OCI-LY1 (cell line): ENCODE results near the gene RAD9B.

ENCODE experiments used
- H2AFZ ChIP-seq: fragments of 200-600 bp; sonication (generic), shearing (Covaris generic); 2 replicates; pipeline ENCODE4 v1.6.0; 2014; ENCODE audit warnings: antibody characterized with exemption, mild to moderate bottlenecking, low read length
- H3F3A ChIP-seq: fragments of 200-600 bp; sonication (generic), shearing (Covaris generic); 2 replicates; pipeline ENCODE4 v1.6.0; 2014; ENCODE audit warnings: mild to moderate bottlenecking, antibody characterized with exemption, low read length, moderate library complexity; ENCODE audit not compliant: insufficient read depth
- H3K27ac ChIP-seq: fragments of 200-600 bp; sonication (generic); 2 replicates; pipeline ENCODE4 v1.5.1; 2014; ENCODE audit warnings: low read length, mixed run types, mild to moderate bottlenecking, low read depth; ENCODE audit not compliant: poor library complexity, severe bottlenecking
- H3K27me3 ChIP-seq: fragments of 200-600 bp; sonication (generic); 2 replicates; pipeline ENCODE4 v1.6.0; 2014; ENCODE audit warnings: antibody characterized with exemption, mild to moderate bottlenecking, low read length, moderate library complexity; ENCODE audit not compliant: insufficient read depth
- H3K36me3 ChIP-seq: fragments of 200-600 bp; sonication (generic); 2 replicates; pipeline ENCODE4 v1.6.1; 2014; ENCODE audit warnings: mild to moderate bottlenecking, antibody characterized with exemption, low read length, moderate library complexity, mixed read lengths; ENCODE audit not compliant: insufficient read depth
- H3K4me1 ChIP-seq: fragments of 200-600 bp; sonication (generic); 2 replicates; pipeline ENCODE4 v1.5.1; 2014; ENCODE audit warnings: mild to moderate bottlenecking, low read length, moderate library complexity; ENCODE audit not compliant: insufficient read depth, severe bottlenecking
- H3K4me2 ChIP-seq: fragments of 200-600 bp; sonication (generic), shearing (Covaris generic); 2 replicates; pipeline ENCODE4 v1.6.1; 2014; ENCODE audit warnings: low read length
- H3K4me3 ChIP-seq: fragments of 200-600 bp; sonication (generic); 2 replicates; pipeline ENCODE4 v1.5.1; 2014; ENCODE audit warnings: low read length, low read depth, mild to moderate bottlenecking, mixed read lengths; ENCODE audit not compliant: poor library complexity, severe bottlenecking
- H3K79me2 ChIP-seq: fragments of 200-600 bp; shearing (Covaris generic); 2 replicates; pipeline ENCODE4 v1.6.1; 2016; ENCODE audit warnings: mixed run types, low read length, mixed read lengths; ENCODE audit not compliant: insufficient read depth
- H3K9ac ChIP-seq: fragments of 200-600 bp; sonication (generic), shearing (Covaris generic); 2 replicates; pipeline ENCODE4 v1.6.1; 2014; ENCODE audit warnings: mild to moderate bottlenecking, low read length, mixed read lengths
- H3K9me2 ChIP-seq: fragments of 200-600 bp; sonication (generic), shearing (Covaris generic); 2 replicates; pipeline ENCODE4 v1.6.1; 2014; ENCODE audit warnings: low read depth, mild to moderate bottlenecking, low read length, mixed read lengths
- H3K9me3 ChIP-seq: fragments of 200-600 bp; shearing (Covaris generic); 2 replicates; pipeline ENCODE4 v1.6.1; 2014; ENCODE audit warnings: low read length, mixed read lengths
- H4K20me1 ChIP-seq: fragments of 200-600 bp; sonication (generic), shearing (Covaris generic); 2 replicates; pipeline ENCODE4 v1.6.0; 2016; ENCODE audit warnings: mild to moderate bottlenecking, low read length; ENCODE audit not compliant: insufficient read depth
- EZH2 ChIP-seq: fragments of 200-600 bp; sonication (generic), shearing (Covaris generic); IDR thresholded peaks from 2 replicates; pipeline ENCODE4 v1.8.0; 2017; ENCODE audit warnings: borderline replicate concordance, mixed run types, mild to moderate bottlenecking, antibody characterized with exemption, low read length, moderate library complexity, mixed read lengths
- TF ChIP-seq, protein P1 (sequence below): fragments of 200-600 bp; sonication (generic), shearing (Covaris generic); IDR thresholded peaks from 2 replicates; pipeline ENCODE4 v1.5.1; 2017; ENCODE audit warnings: mild to moderate bottlenecking, antibody characterized with exemption, low read length, moderate library complexity, mixed read lengths

RAD9B gene

GRCh38 chr12:110546339-110546738, 44.2 kb downstream of the RAD9B start:
- no peak overlapping the region for H2AFZ ChIP-seq
- no peaks in the 10 kb centered on the region for H3K4me1 ChIP-seq
- H3K27me3 ChIP-seq: no peaks in the 10 kb centered on the region
- no peaks in the 10 kb centered on the region for H3K9me2 ChIP-seq
- no peaks in the 10 kb centered on the region for H4K20me1 ChIP-seq
- peaks cover 76% of the 10 kb centered on the region for H3K36me3 ChIP-seq
- no peak overlapping the region for H3K4me2 ChIP-seq
- H3K79me2 ChIP-seq: peaks cover 13% of the 10 kb centered on the region; the same call in 1 of the 2 replicates
- no peak overlapping the region for H3K27ac ChIP-seq
- no peak overlapping the region for H3K9ac ChIP-seq
- TF ChIP-seq, protein P1, sequence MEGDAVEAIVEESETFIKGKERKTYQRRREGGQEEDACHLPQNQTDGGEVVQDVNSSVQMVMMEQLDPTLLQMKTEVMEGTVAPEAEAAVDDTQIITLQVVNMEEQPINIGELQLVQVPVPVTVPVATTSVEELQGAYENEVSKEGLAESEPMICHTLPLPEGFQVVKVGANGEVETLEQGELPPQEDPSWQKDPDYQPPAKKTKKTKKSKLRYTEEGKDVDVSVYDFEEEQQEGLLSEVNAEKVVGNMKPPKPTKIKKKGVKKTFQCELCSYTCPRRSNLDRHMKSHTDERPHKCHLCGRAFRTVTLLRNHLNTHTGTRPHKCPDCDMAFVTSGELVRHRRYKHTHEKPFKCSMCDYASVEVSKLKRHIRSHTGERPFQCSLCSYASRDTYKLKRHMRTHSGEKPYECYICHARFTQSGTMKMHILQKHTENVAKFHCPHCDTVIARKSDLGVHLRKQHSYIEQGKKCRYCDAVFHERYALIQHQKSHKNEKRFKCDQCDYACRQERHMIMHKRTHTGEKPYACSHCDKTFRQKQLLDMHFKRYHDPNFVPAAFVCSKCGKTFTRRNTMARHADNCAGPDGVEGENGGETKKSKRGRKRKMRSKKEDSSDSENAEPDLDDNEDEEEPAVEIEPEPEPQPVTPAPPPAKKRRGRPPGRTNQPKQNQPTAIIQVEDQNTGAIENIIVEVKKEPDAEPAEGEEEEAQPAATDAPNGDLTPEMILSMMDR: no peak
- no peak for TF ChIP-seq EZH2
- H3K4me3 ChIP-seq: no peak overlapping the region
- H3K9me3 ChIP-seq: no peaks in the 10 kb centered on the region
- H3F3A ChIP-seq: no peaks in the 10 kb centered on the region

- no peak overlapping the region for H3K4me3 ChIP-seq
- H2AFZ ChIP-seq: no peak overlapping the region
- no peaks in the 10 kb centered on the region for H3K9me3 ChIP-seq
- H3K4me1 ChIP-seq: no peaks in the 10 kb centered on the region
- peaks cover 13% of the 10 kb centered on the region; the same call in 1 of the 2 replicates for H3K79me2 ChIP-seq
- H4K20me1 ChIP-seq: no peaks in the 10 kb centered on the region
- no peak overlapping the region for H3K4me2 ChIP-seq
- TF ChIP-seq, protein P1: no peak
- TF ChIP-seq EZH2: no peak
- H3K9ac ChIP-seq: no peak overlapping the region
- H3F3A ChIP-seq: no peaks in the 10 kb centered on the region
- H3K36me3 ChIP-seq: peaks cover 77% of the 10 kb centered on the region
- no peaks in the 10 kb centered on the region for H3K27me3 ChIP-seq
- H3K27ac ChIP-seq: no peak overlapping the region
- H3K9me2 ChIP-seq: no peaks in the 10 kb centered on the region
Observed at GRCh38 chr12:110547090-110547489, 45.0 kb downstream of the RAD9B start.

GRCh38 chr12:110548678-110549077, 46.5 kb downstream of the RAD9B start:
- Histone ChIP-seq H3K9me2 (no peaks in the 10 kb centered on the region), H3K27me3 (no peaks in the 10 kb centered on the region), H3K4me3 (no peak overlapping the region), H3K9ac (no peak overlapping the region), H3K9me3 (no peaks in the 10 kb centered on the region), H3F3A (no peaks in the 10 kb centered on the region), H3K4me2 (no peak overlapping the region), H2AFZ (no peak overlapping the region), H3K4me1 (peaks cover 3% of the 10 kb centered on the region), H4K20me1 (no peaks in the 10 kb centered on the region), H3K27ac (no peak overlapping the region), H3K36me3 (peaks cover 62% of the 10 kb centered on the region), H3K79me2 (peaks cover 13% of the 10 kb centered on the region; the same call in 1 of the 2 replicates)
- no peak for TF ChIP-seq EZH2
- TF ChIP-seq, protein P1: no peak
